ENCODE data around the gene CEMP1.
"Not testable (repeated sequence)": the region's sequence is repeated elsewhere in the genome, so short reads cannot be mapped to it uniquely, and the experiment has no call there.

DNA sequence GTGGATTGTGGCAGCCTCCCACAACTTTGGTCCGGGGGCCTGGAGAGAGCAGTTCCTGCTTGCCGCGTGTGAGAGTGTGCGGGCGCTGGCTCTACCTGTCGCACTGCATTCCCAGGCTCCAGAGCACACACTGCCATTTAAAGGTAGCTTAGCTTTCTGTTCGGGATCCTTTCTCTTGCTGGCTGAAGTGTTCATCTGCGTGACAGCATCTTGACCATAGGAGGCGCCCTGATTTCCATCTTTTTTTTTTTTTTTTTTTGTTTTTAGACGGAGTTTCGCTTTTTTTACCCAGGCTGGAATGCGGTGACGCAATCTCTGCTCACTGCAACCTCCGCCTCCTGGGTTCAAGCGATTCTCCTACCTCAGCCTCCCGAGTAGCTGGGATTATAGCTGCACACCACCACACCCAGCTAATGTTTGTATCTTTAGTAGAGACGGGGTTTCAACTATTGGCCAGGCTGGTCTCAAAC is 20.2 kb upstream of the CEMP1 start:
- TF ChIP-seq POLR2AphosphoS5 (IDR thresholded peaks at IDR 0.05): not testable (repeated sequence)
- TF ChIP-seq, protein P1, sequence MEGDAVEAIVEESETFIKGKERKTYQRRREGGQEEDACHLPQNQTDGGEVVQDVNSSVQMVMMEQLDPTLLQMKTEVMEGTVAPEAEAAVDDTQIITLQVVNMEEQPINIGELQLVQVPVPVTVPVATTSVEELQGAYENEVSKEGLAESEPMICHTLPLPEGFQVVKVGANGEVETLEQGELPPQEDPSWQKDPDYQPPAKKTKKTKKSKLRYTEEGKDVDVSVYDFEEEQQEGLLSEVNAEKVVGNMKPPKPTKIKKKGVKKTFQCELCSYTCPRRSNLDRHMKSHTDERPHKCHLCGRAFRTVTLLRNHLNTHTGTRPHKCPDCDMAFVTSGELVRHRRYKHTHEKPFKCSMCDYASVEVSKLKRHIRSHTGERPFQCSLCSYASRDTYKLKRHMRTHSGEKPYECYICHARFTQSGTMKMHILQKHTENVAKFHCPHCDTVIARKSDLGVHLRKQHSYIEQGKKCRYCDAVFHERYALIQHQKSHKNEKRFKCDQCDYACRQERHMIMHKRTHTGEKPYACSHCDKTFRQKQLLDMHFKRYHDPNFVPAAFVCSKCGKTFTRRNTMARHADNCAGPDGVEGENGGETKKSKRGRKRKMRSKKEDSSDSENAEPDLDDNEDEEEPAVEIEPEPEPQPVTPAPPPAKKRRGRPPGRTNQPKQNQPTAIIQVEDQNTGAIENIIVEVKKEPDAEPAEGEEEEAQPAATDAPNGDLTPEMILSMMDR (IDR thresholded peaks at IDR 0.05): peak in 2 of 3 donors; percentile 25 to 56
